Measurements from ENCODE around the gene TBRG1. TPM values are rescaled to one million over a fixed set of nuclear protein-coding genes. Genes with fewer than 3 reads are reported as not detected.

The TBRG1 gene
- total and polyA plus RNA-seq, 4 donors = 13.4 to 32.4 (median 16.5) TPM

GRCh38 chr11:124581817-124582216, 40.8 kb upstream of the TBRG1 start:
- no peaks in the 10 kb centered on the region for H3K27me3 ChIP-seq (ENCODE audit: control insufficient read depth in 4 of 4, insufficient read depth in 4 of 4, low read length in 3 of 4)
- TF ChIP-seq EGR1 (IDR thresholded peaks at IDR 0.05; ENCODE audit: low read depth in 2 of 2) = no peak
- no peak for TF ChIP-seq YY1 (IDR thresholded peaks at IDR 0.05)
- no peak for TF ChIP-seq NR2F2 (IDR thresholded peaks at IDR 0.05)
- TF ChIP-seq ZBTB33 (IDR thresholded peaks at IDR 0.05) = no peak
- TF ChIP-seq RXRA (IDR thresholded peaks at IDR 0.05) = no peak
- no peak for TF ChIP-seq MAX (IDR thresholded peaks at IDR 0.05)
- TF ChIP-seq GABPA (IDR thresholded peaks at IDR 0.05 in 1 of 2, conservative IDR thresholded peaks at IDR 0.05 in 1 of 2) = no peak
- TF ChIP-seq FOXA2 (IDR thresholded peaks at IDR 0.05) = no peak
- no peak for TF ChIP-seq ATF3 (IDR thresholded peaks at IDR 0.05)

GRCh38 chr11:124582565-124582964, 40.1 kb upstream of the TBRG1 start:
- 83% methylated on average over 2 of the region's 2 CpGs for WGBS
- no peak for TF ChIP-seq ATF3 (IDR thresholded peaks at IDR 0.05)
- TF ChIP-seq RXRA (IDR thresholded peaks at IDR 0.05) = no peak
- TF ChIP-seq EGR1 (IDR thresholded peaks at IDR 0.05; ENCODE audit: low read depth in 2 of 2) = no peak
- TF ChIP-seq TAF1 (conservative IDR thresholded peaks at IDR 0.05) = no peak
- no peak for TF ChIP-seq FOXA1 (IDR thresholded peaks at IDR 0.05)
- no peak for TF ChIP-seq RAD21 (IDR thresholded peaks at IDR 0.05)
- TF ChIP-seq CTCF (IDR thresholded peaks at IDR 0.05; ENCODE audit: low read depth, low read length, missing input control) = no peak
- TF ChIP-seq ZBTB33 (IDR thresholded peaks at IDR 0.05) = no peak
- no peak for TF ChIP-seq YY1 (IDR thresholded peaks at IDR 0.05)

More at GRCh38 chr11:124581817-124582216, 40.8 kb upstream of the TBRG1 start:
- Histone ChIP-seq H3K27ac (ENCODE audit: low read depth in 1 of 2, low read length in 2 of 2) (no peak overlapping the region), H3K36me3 (ENCODE audit: control insufficient read depth in 4 of 4, insufficient read depth in 3 of 4, low read depth in 1 of 4, low read length in 3 of 4) (no peaks in the 10 kb centered on the region), H3K4me3 (ENCODE audit: low read depth in 1 of 3, low read length in 3 of 3) (no peak overlapping the region), H3K9me3 (ENCODE audit: control insufficient read depth in 4 of 4, low read length in 3 of 4) (no peaks in the 10 kb centered on the region), H3K4me1 (ENCODE audit: control insufficient read depth in 4 of 4, insufficient read depth in 4 of 4, low read length in 3 of 4) (no peaks in the 10 kb centered on the region), H3K9ac (ENCODE audit: low read depth in 1 of 2, low read length in 2 of 2) (no peak overlapping the region)
- 86% methylated on average over 6 of the region's 6 CpGs for WGBS
- DNase-seq (ENCODE audit: low spot score) = no peak

More at GRCh38 chr11:124582565-124582964, 40.1 kb upstream of the TBRG1 start:
- Histone ChIP-seq H3K9ac (ENCODE audit: low read depth in 1 of 2, low read length in 2 of 2) (no peak overlapping the region), H3K4me3 (ENCODE audit: low read depth in 1 of 3, low read length in 3 of 3) (no peak overlapping the region), H3K27me3 (ENCODE audit: control insufficient read depth in 4 of 4, insufficient read depth in 4 of 4, low read length in 3 of 4) (no peaks in the 10 kb centered on the region), H3K36me3 (ENCODE audit: control insufficient read depth in 4 of 4, insufficient read depth in 3 of 4, low read depth in 1 of 4, low read length in 3 of 4) (no peaks in the 10 kb centered on the region), H3K27ac (ENCODE audit: low read depth in 1 of 2, low read length in 2 of 2) (no peak overlapping the region), H3K9me3 (ENCODE audit: control insufficient read depth in 4 of 4, low read length in 3 of 4) (no peaks in the 10 kb centered on the region), H3K4me1 (ENCODE audit: control insufficient read depth in 4 of 4, insufficient read depth in 4 of 4, low read length in 3 of 4) (no peaks in the 10 kb centered on the region)
- no peak for DNase-seq (ENCODE audit: low spot score)
